ENCODE results near the gene DCST2.

DCST2 gene

DNA sequence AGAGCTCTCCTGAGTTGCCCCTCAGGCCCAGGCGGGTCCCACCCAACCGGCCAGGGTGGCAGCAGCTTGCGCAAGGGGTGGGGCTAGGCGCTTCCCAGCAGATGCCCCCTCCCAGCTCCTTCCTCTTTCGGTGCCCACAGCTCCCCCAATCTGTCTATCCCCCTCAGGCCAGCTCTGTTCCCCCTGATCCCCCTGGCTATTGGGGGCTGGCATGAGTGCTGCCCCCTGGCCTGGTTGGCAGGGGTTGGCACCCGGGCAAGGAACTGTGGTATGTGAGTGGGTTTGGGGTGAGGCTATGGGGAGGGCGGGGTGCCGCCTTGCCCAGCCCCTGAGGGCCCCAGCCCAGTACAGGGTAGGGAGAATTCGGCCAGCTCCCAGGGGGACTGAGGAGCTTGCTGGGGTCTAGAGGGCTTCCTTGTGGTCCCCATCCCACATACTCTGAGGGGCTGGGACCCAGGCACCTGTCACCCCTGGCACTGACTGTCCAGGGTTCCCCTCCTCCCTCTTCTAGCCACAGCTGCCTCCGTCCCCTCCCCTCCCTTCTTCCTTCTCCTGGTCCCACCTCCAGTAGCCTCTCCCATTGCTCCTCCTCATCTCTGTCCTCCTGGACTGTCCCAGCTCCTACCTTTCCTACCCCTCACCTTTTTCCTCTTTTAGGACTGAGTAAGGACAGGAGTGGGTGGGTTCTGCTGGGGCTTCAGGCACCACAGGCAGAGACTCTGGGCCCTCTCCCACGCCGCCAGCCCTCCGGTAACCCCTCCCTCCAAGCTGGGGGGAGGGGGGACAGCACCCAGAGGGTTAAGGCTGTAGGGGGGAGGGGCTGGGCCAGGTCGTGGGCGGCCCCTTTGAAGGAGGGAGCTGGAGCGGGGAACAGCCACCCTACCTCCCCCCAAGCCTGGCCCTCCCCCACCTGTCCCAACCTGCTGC, 25.3 kb downstream of the DCST2 start:
- DNase-seq = no peak

DNA sequence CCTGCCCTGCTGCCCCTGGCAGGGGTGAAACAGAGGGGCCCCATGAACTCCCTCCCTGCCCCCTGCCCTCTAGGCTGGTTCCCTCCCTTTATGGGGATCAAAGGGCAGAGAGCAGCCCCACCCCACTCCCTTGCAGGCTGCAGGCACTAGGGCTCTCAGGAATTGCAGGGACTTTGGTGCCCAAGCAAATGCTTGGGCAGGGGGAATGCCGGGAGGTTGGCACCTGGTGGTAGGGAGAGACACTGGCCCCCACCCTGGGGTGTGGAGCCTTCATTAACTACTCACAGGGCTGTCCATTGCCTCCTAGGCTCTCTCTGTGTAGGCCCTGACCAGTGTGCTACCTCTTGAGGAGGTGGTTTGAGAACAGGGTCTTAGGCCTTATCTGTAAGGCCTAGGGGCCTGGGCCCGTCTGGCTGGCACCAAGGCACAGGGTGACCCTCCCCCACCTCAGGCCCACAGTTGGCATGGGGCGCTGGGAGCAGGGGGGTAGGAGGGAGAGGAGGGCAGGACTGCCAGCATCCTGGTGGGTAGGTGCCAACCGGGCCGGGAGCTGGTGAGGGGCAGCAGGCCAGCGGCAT, 26.2 kb downstream of the DCST2 start:
- no peak for DNase-seq

DNA sequence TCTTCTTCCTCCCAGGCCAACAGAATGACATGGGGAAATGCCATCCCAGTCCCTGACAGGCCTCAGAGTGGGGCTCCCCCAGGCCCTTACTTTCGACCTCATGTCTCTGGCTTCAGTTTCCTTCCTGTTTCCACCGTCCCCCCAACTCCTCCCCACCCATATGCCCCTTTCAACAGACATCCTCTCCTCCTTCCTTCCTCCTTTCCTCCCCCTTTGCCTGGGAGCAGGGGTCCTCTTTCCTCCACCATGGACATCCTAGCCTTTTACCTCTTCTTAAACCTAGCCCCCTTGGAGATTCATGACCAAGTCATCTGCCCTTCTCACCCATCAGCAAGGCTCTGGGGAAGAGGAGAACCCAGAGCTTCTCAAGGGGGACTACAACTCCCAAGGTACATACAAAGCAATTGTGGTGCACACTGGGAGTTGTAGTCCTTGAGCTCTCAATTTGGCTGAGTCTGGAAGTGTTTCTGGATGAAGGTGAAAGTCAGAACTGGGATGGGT, 26.9 kb downstream of the DCST2 start:
- DNase-seq = peak; percentile 42

DNA sequence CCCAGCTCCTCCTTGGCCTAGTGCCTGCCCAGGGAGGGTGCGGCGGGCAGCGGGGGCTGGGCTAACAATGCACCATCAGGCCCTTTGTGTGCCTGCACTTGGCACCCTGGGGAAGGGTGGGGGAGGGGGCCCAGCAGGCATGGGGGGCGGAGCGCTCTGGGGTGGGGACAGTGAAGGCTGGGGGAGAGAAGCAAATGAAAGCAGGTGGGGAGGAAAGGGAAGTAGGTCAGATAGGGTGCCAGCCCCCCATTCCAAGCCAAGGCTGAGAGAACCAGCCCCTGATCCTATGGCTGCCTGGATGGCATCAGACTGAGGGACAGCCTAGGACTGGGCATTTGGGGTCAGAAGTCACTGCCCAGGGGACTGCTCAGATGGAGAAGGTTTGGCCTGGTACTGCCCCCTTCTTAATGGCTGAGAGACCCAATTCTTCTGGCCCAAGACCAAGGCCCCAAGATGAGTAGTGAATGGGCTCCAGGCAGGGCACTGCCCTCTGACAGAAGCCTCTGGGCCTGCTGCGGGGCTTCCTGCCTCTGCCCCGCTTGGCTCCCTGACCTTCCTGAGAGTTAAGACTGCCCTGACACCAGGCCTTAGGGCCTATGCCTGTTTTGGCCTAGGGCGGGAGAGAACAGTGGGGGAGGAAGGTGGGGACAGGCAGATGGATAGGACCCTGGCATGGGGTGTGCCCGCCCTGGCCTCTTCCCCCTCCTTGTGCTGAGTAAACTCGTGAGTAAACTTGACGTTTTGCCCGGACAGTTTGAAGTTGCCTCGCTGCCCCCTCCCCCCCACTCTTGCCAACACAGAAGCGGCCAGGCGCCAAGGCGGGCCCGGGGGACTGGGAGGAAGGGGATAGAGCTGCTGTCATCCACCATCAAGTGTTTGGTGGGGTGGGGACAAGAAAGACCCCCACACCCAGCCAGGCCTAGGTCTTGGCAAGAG, 28.2 kb downstream of the DCST2 start:
- DNase-seq = no peak

DNA sequence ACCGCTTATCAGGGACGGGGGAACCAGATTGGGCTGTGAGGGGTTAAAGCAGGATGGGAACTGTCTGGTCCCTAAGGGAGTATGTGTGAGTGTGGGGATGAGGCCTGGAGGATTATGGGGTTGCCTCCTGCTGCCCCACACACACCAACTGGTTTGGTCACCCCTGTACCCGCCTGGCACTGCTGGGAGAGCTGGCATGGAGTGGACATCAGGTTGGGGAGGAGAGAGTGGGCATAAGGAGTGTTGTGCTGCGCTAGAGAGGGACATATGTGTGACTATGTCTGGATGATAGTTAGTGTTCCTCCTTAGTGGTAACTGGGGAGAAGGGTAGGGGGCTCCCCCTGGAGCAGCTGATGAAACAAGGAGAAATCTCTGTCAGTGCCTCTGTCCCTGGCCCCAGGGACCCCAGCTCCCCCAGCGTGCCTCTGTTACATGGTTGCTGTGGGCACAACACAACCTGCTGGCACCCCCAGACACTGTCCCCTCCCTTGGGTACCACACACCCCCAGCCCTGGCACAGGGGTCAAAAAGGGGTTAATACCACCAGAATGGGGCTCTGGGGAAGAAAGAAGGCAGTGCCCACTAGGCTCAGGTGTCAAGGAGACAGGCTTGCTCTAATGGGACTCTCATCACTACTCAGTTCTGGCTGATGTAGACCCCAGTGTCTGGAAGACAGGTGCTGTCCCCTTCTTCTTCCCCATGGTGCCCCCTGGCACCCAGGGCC, 29.1 kb downstream of the DCST2 start:
- DNase-seq = no peak

DNA sequence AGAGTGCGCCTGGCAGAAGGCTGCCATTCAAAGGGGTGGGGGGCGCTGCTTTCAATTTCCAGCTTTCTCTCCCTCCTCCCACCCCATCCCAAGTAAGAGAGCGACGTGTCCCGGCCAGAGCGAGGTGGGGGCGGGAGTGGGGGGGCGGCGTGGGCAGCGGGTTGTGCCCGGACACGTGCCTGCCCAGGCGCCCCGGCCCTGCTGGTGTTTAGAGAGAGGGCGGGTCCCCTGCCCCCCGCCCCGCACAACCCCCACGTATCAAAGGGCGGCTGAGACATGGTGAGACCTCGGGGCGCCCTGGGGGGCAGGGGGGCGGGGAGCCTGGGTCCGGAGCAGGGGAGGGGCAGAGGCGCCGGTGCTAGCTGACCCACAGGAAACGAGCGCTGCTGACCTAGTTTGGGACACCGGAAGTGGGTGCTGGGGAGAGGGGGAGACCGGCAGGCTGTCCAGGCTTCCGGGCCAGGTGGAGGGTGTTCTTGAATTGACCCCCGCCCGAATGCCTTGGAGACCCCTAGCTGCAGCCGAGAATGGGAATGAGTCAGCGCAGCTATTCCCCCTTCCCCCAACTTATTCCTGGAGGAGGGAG, 29.7 kb downstream of the DCST2 start:
- DNase-seq = peak; percentile 38

DNA sequence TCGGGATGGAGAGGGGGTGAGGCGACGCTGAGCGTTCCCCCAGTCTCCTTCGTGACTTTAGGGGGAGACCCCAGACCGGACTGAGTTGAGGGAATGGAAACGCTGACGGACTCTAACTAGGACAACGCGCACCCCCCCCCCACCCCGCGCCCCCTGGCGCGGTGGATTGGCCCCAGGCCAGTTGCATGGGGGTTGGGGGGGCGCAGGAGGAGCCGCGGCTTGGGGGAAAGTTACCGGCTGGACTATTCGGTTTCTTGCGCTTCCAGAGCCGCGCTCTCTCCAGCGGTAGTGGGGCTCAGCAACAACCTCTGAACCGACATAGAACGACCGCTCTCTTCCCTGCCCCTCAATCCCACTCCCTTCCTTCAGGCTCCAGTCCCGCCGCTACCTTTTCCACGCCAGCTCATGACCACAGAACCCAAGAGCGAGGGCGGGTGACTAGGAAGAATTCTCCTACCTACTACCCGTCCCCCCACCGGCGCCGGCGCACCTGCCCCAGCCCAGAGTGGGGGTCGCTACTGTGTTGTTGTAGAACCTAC, 30.3 kb downstream of the DCST2 start:
- peak; percentile 37 for DNase-seq

DNA sequence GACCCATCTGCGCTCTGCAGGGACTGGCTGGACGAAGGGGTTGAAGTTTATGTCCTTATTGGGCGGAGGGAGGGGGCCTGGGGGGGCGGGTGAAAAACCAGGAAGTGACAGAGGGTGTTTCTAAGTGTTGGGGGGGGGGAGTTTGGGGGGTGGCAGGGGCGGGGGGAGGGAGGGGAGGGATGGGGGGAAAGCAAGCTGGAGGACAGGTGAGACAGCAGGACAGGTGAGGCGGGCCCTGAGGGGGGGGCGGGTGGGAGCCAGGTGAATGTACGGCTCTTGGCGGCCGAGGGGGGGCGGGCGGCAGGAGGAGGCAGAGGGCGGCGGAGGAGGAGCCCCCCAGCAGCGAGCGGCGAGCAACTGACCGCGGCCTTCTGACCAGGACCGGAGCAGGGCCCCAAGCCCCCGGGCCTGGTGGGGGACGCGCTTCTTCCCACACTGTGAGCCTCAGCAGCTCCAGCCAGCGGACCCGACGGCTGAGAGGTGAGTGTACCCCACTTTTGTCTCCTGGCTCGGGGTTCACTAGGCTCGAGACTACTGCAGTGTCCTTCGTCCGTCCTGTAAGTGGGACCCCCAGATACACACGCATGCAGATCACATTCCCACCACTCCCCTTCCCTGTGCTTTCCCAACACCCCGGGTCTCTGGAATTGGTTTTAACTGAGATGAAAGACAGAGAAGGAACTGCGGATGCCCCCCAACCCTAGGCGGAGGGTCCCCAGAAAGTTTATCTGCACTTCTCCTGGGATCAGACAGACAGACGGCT, 30.9 kb downstream of the DCST2 start, which contains the start of gene ZBTB7B:
TSS of gene ZBTB7B (plus strand) at position 339 of the 763 bp plus-strand sequence. CDS start 11,859 bp downstream, outside the sequence.
- no peak for DNase-seq

DNA sequence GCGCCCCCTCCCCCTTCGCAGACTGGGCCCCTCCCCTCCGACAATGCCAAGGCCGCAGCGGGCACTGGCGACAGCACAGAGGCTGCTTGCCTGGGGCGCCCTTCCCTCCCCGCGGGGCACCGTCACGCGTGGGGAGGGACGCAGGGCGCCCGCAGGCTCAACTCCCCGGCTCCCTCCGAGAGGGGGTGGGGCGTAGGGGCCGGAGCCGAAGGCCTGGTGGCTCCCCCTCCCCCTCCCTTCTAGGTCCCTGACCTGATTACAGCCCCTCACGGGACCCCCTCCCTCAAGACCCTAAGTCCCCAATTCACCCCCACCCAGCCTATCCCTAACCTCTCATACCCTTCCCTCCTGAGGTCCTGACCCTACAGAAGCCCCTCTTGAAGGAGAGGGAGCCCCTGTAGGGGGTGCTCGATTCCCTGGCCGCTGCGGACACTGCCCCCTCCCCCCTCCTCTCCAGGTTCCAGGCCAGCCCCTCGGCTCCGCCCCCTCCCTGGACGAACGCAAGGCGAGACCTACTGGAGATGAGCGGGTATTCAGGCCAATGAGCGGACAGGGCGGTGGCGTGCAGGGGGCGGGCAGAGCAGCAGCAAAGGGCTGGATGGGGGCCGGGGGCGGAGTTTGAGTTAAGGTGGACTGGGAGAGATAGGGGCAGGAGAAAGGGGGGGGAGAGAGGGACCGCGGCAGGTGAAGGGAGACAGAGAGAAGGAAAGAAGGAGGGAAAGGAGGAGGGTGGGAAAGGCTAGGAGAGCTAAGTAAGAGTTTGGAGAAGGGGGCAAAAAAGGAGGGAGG, 31.7 kb downstream of the DCST2 start:
- DNase-seq = peak; percentile 97

DNA sequence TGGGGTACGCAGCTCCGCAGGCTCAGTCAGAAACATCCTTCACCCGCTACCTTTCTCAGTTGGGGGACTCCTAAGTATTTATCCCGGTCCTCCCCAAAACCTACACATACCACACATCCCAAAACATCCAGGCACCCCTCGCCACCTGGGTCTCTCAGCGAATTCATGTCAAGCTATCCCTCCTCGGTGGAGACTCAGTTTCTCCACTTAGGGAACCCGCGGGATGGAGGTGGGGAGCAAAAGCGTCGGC, 32.2 kb downstream of the DCST2 start:
- peak; percentile 84 for DNase-seq

DNA sequence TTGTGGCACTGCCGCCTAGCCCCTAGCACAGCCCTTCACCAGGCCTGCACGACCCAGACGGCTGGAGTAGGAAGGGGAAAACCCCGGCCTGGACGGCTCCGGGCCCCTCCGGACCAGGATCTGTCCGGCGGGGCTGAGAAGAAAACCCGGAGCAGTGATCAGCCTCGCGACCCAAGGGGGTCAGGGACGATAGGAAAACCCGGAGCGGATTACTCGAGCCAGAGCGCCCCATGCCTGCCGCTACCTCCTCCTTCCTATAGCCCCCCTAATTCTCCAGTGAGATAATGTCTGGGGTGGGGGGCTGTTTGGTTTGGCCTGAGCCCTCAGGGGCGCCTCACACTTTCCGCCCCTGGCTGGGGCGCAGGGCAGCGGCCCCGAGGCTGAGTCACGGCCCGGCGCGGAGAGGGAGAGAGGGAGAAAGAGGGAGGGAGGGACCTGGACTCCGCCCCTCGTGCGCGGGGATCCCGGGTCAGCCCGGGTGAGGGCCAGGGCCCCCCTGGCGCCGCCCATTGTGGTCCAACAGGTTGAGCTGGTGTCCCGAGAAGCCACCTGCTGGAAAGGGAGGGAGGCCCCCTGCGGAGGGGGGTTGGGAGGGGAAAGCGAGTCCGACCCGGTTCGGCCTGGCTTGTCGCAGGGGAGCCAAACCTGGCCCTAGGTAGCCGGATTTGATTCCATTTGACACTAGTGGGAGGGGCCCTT, 32.7 kb downstream of the DCST2 start:
- peak; percentile 84 for DNase-seq

DNA sequence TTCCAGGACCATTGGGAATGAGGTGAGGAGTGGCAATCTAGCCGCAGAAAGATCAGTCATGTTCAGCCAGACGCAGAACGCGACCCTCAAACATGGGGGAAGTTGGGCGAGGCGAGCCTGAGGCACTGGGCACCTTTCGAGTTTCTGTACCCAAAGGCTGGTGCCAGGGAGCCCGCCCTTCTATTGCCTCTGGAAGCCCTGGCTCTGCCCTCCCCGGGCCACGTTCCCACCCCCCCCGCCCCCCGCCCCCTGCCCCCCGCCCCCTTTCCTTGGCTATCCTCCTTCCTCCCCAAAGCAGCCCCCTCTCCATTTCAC, 33.2 kb downstream of the DCST2 start:
- no peak for DNase-seq

DNA sequence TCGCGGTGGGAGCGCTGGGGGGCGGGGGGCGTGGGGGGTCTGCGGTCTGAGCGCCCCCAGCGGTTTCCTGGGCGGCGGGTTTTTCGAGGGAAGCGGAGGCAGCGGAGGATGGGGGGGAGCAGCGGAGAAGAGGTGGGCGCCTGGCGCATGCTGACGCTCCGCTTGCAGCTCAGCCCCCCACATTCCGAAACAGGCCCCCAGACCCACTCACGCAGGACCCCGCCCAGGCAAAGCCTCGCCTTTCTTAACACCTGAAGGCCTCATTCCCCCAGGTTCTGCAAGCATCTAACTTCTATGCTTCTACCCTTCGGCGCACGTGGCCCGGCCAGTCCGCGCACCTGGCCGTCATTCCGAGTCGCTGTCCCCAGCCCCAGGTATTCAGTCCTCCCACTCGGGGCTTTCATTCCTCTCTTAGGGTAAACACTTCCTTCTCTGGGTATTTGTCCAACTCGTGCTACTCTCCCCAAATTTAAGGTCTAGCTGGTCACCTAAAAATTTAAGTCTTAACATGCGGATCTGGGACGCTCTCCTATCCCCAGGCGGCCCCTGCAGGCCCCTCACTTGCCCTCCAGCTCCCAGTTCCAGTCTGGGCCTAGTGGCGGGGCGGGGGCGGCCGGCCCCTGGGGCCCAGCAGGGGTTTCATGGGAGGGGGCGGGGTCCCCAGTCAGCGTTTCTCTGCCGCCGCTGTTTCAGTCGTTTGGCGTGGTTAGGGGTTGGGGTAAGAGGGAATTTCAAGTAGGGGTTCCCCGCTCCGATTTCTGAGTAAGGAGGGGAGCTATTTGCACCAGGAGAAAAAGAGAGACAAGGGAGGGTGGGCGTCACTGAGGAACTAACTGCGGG, 33.8 kb downstream of the DCST2 start:
- DNase-seq = peak; percentile 65

DNA sequence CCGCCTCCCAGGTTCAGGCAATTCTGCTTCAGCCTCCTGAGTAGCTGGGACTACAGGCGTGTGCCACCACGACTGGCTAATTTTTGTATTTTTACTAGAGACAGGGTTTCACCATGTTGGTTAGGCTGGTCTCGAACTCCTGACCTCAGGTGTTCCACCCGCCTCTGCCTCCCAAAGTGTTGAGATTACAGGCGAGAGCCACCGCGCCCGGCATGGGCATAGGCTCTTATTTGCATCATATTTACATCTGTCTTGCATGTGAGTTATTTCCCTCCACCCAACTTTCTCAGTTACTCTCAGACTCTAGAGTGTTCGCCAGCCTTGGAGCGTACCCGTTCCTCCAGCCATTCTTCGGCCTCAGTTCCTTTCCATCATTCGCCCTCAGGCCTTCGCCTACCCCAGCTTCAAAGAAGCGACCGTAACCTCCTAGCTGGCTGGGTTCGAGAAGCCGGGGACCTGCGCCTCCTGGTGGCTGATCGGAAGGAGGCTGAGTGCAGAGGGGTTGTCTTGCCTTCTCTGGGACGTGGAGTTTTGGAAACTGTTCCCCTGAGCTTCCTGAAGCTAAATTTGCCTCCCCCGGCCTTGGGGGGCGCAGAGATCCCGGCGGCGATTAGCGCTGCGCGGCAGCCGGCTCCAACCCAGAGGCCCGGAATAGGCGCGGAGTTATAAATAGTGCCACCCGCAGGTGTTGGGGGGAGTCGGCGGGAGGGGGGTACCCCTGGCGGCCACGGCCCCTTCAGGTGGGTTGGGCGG, 34.6 kb downstream of the DCST2 start:
- peak; percentile 91 for DNase-seq

DNA sequence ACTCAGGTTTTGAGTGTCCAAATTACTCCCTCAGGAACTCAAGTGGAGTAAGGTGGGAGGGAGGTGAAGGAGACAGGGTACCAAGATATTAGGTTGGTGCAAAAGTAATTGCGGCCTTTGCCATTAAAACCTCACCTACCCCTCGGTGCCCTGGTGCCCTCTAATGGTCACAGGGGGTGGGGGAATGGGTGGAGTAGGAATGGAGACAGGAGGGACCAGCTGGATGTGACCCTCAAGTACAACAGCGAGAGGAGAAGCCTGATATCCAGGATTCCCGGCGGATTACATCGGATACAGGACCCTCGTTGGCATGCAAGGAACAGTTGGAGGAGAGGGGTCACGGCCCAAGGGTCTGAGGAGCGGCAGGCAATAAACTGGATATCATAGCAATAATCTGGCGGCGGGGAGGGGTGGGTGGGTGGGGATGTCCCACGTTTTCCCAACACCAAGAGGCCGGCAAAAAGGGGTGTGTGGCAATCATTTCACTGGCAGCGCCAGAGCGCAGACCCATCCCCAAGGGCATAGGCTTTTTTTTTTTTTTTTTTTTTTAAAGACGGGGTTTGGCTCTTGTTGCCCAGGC, 35.3 kb downstream of the DCST2 start:
- no peak for DNase-seq

DNA sequence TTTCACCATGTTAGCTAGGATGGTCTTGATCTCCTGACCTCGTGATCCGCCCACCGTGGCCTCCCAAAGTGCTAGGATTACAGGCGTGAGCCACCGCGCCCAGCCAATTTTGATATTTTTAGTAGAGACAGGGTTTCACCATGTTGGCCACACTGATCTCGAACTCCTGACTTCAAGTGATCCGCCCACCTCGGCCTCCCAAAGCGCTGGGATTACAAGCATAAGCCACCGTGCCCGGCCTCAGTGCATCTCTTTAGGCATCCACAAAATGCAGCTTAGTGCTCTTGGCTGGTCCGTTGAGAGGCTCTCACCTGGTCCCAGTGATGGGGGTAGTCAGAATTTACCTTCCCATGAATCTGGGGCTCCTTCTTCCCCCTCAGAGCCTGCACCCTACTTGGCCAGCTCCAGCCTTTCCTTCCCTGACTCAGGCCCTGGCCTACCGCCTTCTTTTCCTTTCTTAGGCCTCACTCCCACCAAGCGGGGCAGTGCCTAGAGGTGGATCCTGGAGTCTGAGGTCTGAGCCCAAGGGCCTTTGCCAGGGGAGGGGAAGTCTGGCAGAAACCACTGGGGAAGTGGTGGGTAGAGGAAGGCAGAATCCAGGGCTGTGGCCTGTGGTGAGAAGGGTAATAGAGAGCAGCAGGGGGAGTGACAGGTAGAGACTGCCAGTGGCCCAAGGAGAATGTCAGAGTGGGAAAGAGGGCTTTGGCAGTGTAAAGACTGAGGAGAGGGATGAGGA, 36.4 kb downstream of the DCST2 start:
- DNase-seq = no peak

All from NCI-H2171 treated with DMSO at 0.1 percent for 48 hours (cell line).